Measurements from ENCODE around the gene LRIG1.

The LRIG1 gene

DNA sequence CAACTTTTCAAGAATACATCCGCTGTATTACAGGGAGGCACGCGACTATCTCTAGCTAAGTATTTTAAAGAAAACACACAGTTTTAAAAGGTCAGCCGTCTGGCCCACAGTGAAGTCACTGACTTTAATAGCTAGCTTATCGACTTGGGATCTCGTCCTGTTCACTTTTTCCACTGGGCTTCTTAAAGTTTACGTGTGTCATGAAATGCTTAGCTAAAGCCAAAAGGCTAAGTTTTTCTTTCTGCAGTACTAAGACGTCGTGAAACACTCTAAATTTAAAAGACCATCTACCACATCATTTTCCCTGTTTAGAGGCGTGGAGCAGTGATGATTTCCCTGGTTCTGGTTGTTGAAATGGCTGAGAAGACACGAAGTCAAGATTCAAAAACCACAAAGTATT lies 27.1 kb downstream of the LRIG1 start:
- Histone ChIP-seq H3K4me1 (ENCODE audit: low read length) (peaks cover 97% of the 10 kb centered on the region), H3K9me3 (ENCODE audit: insufficient read depth, low read length) (peaks cover 10% of the 10 kb centered on the region), H3K27me3 (ENCODE audit: low read depth, low read length) (no peaks in the 10 kb centered on the region), H3K9ac (ENCODE audit: low read length) (peak overlapping the region; percentile 75), H3K4me3 (ENCODE audit: low read length) (peak overlapping the region; percentile 73), H3K4me2 (ENCODE audit: low read length) (peak overlapping the region; percentile 96), H3K27ac (ENCODE audit: low read length) (peak overlapping the region; percentile 93), H3K36me3 (replicated peaks; ENCODE audit: low read depth, low read length) (peaks cover 22% of the 10 kb centered on the region), H2AFZ (ENCODE audit: low read depth, low read length) (0 out of 2 replicates have a peak overlapping the region, but pooled peaks have one; percentile 12), H3K79me2 (ENCODE audit: low read length) (peaks cover 83% of the 10 kb centered on the region), H4K20me1 (ENCODE audit: insufficient read depth, low read length) (no peaks in the 10 kb centered on the region)
- no peak for TF ChIP-seq EZH2phosphoT487 (IDR thresholded peaks at IDR 0.05; ENCODE audit: low read depth)
- TF ChIP-seq, protein P1, sequence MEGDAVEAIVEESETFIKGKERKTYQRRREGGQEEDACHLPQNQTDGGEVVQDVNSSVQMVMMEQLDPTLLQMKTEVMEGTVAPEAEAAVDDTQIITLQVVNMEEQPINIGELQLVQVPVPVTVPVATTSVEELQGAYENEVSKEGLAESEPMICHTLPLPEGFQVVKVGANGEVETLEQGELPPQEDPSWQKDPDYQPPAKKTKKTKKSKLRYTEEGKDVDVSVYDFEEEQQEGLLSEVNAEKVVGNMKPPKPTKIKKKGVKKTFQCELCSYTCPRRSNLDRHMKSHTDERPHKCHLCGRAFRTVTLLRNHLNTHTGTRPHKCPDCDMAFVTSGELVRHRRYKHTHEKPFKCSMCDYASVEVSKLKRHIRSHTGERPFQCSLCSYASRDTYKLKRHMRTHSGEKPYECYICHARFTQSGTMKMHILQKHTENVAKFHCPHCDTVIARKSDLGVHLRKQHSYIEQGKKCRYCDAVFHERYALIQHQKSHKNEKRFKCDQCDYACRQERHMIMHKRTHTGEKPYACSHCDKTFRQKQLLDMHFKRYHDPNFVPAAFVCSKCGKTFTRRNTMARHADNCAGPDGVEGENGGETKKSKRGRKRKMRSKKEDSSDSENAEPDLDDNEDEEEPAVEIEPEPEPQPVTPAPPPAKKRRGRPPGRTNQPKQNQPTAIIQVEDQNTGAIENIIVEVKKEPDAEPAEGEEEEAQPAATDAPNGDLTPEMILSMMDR (IDR thresholded peaks at IDR 0.05; ENCODE audit: low read depth, low read length): no peak

DNA sequence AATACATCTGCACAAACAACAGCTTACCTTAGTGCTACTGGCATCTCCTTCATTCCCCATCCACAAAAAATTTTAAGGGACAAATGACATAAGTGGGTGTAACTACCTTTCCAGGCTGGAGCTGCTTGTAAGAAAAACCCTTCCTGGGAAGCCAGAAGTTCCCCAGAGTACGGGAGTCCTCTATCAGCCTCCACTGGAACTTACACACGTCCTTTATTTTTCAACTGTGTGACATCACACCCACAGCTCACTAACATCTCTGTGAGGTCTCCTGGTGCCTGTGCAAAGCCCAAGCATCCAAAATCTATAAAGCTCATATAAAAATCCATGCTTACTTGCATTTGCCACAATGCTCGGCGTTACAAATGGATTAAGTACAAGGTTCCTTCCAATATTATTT lies 27.6 kb downstream of the LRIG1 start:
- no peaks in the 10 kb centered on the region for H4K20me1 ChIP-seq (ENCODE audit: insufficient read depth, low read length)
- peaks cover 97% of the 10 kb centered on the region for H3K4me1 ChIP-seq (ENCODE audit: low read length)
- no peaks in the 10 kb centered on the region for H3K27me3 ChIP-seq (ENCODE audit: low read depth, low read length)
- no peak for TF ChIP-seq EZH2phosphoT487 (IDR thresholded peaks at IDR 0.05; ENCODE audit: low read depth)
- TF ChIP-seq, protein P1 (IDR thresholded peaks at IDR 0.05; ENCODE audit: low read depth, low read length): no peak
- 0 out of 2 replicates have a peak overlapping the region, but pooled peaks have one; percentile 12 for H2AFZ ChIP-seq (ENCODE audit: low read depth, low read length)
- H3K36me3 ChIP-seq (replicated peaks; ENCODE audit: low read depth, low read length): peaks cover 22% of the 10 kb centered on the region
- peak overlapping the region; percentile 75 for H3K9ac ChIP-seq (ENCODE audit: low read length)
- H3K4me3 ChIP-seq (ENCODE audit: low read length): peak overlapping the region; percentile 73
- H3K4me2 ChIP-seq (ENCODE audit: low read length): peak overlapping the region; percentile 96
- H3K79me2 ChIP-seq (ENCODE audit: low read length): peaks cover 83% of the 10 kb centered on the region
- H3K27ac ChIP-seq (ENCODE audit: low read length): peak overlapping the region; percentile 93
- peaks cover 10% of the 10 kb centered on the region for H3K9me3 ChIP-seq (ENCODE audit: insufficient read depth, low read length)

DNA sequence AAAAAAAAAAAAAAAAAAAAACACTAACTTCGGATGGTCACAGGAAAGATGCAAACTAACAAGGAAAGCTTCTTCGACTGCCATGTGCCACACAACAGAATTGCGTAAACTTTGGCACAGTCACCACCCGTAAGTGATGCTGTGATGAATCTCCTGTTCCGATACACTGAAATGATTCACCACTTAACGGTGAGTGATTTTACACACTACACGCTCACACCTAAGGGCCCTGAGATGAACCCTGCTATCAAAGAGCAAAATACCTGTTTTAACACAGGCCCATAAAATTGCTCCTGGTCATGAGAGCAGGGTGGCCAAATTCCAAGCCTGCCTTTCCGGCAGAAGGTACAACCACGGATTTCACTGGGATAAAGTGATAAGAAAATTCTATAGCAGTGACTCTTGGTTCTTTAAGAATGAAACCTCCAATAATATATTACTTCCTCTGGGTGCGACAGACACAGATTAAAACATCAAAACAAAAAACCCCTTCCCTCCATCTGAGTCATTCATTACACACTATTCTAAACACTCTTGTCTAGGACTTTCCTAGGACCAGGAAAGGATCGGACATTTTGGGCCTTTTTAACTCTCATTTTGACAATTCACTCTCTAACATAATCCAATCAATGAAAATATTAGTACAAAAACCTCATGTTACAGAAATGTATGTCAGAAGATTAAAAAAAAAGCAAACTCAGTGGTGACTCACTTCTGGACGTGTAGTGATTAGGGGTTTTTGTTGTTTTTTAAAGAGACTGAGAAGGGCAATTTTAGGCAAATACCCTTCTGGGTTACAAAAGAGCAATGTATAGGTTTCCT lies 28.3 kb downstream of the LRIG1 start:
- Histone ChIP-seq H3K27me3 (ENCODE audit: low read depth, low read length) (no peaks in the 10 kb centered on the region), H3K79me2 (ENCODE audit: low read length) (peaks cover 83% of the 10 kb centered on the region), H3K9me3 (ENCODE audit: insufficient read depth, low read length) (peaks cover 10% of the 10 kb centered on the region), H3K9ac (ENCODE audit: low read length) (peak overlapping the region; percentile 75), H3K4me3 (ENCODE audit: low read length) (peak overlapping the region; percentile 73), H3K4me2 (ENCODE audit: low read length) (peak overlapping the region; percentile 96), H3K36me3 (replicated peaks; ENCODE audit: low read depth, low read length) (peaks cover 22% of the 10 kb centered on the region), H2AFZ (ENCODE audit: low read depth, low read length) (no peak overlapping the region), H4K20me1 (ENCODE audit: insufficient read depth, low read length) (no peaks in the 10 kb centered on the region), H3K27ac (ENCODE audit: low read length) (peak overlapping the region; percentile 93), H3K4me1 (ENCODE audit: low read length) (peaks cover 97% of the 10 kb centered on the region)
- TF ChIP-seq, protein P1 (IDR thresholded peaks at IDR 0.05; ENCODE audit: low read depth, low read length): no peak
- no peak for TF ChIP-seq EZH2phosphoT487 (IDR thresholded peaks at IDR 0.05; ENCODE audit: low read depth)

GRCh38 chr3:66470956-66471686 lies 29.7 kb downstream of the LRIG1 start:
- Histone ChIP-seq H3K9ac (ENCODE audit: low read length) (peak overlapping the region; percentile 75; the same call in 1 of the 2 replicates), H4K20me1 (ENCODE audit: insufficient read depth, low read length) (no peaks in the 10 kb centered on the region), H3K9me3 (ENCODE audit: insufficient read depth, low read length) (peaks cover 10% of the 10 kb centered on the region), H3K36me3 (replicated peaks; ENCODE audit: low read depth, low read length) (peaks cover 22% of the 10 kb centered on the region), H2AFZ (ENCODE audit: low read depth, low read length) (no peak overlapping the region), H3K27me3 (ENCODE audit: low read depth, low read length) (no peaks in the 10 kb centered on the region), H3K27ac (ENCODE audit: low read length) (peak overlapping the region; percentile 93), H3K4me2 (ENCODE audit: low read length) (peak overlapping the region; percentile 96), H3K4me3 (ENCODE audit: low read length) (no peak overlapping the region), H3K79me2 (ENCODE audit: low read length) (peaks cover 83% of the 10 kb centered on the region), H3K4me1 (ENCODE audit: low read length) (peaks cover 90% of the 10 kb centered on the region)
- TF ChIP-seq, protein P1 (IDR thresholded peaks at IDR 0.05; ENCODE audit: low read depth, low read length): no peak
- no peak for TF ChIP-seq EZH2phosphoT487 (IDR thresholded peaks at IDR 0.05; ENCODE audit: low read depth)

Measured in OCI-LY3 (cell line).